Activated CD8-positive, alpha-beta T cell treated with anti-CD3 and anti-CD28 coated beads for 36 hours (primary cell): ENCODE measurements around the gene NDRG2. TPM values are rescaled to one million over a fixed set of nuclear protein-coding genes. Genes with fewer than 3 reads are reported as not detected.

Experiments
- ATAC-seq: fragments of 200-7000 bp; cut with Tn5 transposase; one replicate; pipeline ENCODE4 v1.10.0; 2021; ENCODE audit warnings: mild to moderate bottlenecking, moderate library complexity
- CTCF ChIA-PET: fragments of 350-600 bp; sonication (Branson Sonifier 250); formaldehyde crosslinking; loops from one replicate; lab custom pipeline; 2021; ENCODE audit warnings: antibody characterized with exemption; lab: Charles Lee
- POLR2A ChIA-PET: fragments of 350-600 bp; sonication (Branson Sonifier 250); formaldehyde crosslinking; loops from one replicate; lab custom pipeline; 2021; ENCODE audit warnings: antibody characterized with exemption; lab: Charles Lee
- DNase-seq: peaks from one replicate; pipeline ENCODE4 v3.0.0-alpha.2; 2020
- H3K27ac Mint-ChIP-seq: one replicate; pipeline ENCODE4 v1.8.0; 2021; ENCODE audit warnings: mild to moderate bottlenecking, mixed read lengths
- H3K27me3 Mint-ChIP-seq: one replicate; pipeline ENCODE4 v1.8.0; 2021; ENCODE audit warnings: mixed read lengths
- H3K36me3 Mint-ChIP-seq: one replicate; pipeline ENCODE4 v1.8.0; 2021; ENCODE audit warnings: low read depth, mixed read lengths
- H3K4me1 Mint-ChIP-seq: one replicate; pipeline ENCODE4 v1.8.0; 2021; ENCODE audit warnings: low read depth, mixed read lengths
- H3K4me3 Mint-ChIP-seq: one replicate; pipeline ENCODE4 v1.8.0; 2021; ENCODE audit warnings: mild to moderate bottlenecking, moderate library complexity, mixed read lengths
- H3K9me3 Mint-ChIP-seq: one replicate; pipeline ENCODE4 v1.8.0; 2021; ENCODE audit warnings: mixed read lengths
- intact Hi-C: fragments of 100-400 bp; cut with micrococcal nuclease; formaldehyde crosslinking; loops from one replicate; pipeline ENCODE4 v1.10.0; 2022
- total RNA-seq, 2 experiments: library from RNA; stranded (reverse); gene quantifications; one replicate each; pipeline ENCODE4 v1.2.3, GENCODE V29; 2021
- TF ChIP-seq, protein P1 (sequence below): fragments of 200-600 bp; IDR thresholded peaks from one replicate; pipeline ENCODE4 v1.8.0; 2022; ENCODE audit warnings: antibody characterized with exemption, mild to moderate bottlenecking

Gene NDRG2
- total RNA-seq, 2 experiments from 2014 or later, result 4.3 to 5.3 TPM

DNA sequence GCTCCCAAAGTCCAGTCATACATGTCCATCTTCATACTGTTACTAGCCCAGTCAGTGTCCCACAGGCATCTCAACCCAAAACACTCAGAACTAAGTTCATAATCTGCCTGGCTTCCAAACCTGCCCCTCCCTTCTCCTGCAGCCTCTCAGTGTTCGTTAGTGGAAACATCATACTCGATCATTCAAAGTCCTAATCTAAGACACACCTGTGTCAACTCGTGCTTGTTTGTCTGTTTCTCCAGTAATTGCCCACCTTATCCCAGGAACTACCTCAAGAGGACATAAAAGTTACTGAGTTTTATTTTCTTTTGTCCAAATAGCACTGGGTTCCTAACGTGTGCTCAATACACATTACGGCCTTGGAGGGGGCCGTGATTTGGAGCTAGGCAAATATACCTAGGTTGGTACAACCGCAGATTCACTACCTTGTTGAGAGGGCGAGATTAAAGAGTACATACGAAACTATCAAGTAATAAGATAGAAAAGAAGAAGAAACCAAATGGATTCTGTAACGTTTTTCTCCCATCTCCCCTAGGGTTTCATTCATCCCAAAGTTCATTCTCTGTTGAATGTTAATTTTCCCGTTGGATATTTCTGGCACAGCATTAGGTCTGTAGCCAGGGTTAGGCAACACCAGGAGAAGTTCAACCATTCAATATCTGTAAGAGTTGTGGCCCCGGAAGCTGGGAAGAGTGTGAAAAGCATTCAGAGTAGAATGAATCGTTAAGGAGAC lies 35.9 kb upstream of the NDRG2 start:
- ChIA-PET CTCF (interaction anchor here (0.9 to 2.9 kb wide), 5 partner anchors 28 to 46 kb away, joined by 3 to 13 read pairs (median 9); no protein-coding TSS in a partner anchor), POLR2A (no interaction called here)
- ATAC-seq, result no peak
- Mint-ChIP-seq H3K4me3 (no peak overlapping the region), H3K9me3 (no peaks in the 10 kb centered on the region), H3K27ac (no peak overlapping the region), H3K27me3 (peaks cover 23% of the 10 kb centered on the region), H3K4me1 (no peaks in the 10 kb centered on the region), H3K36me3 (no peaks in the 10 kb centered on the region)
- intact Hi-C loops, result no loop called here
- no peak for DNase-seq
- TF ChIP-seq, protein P1, sequence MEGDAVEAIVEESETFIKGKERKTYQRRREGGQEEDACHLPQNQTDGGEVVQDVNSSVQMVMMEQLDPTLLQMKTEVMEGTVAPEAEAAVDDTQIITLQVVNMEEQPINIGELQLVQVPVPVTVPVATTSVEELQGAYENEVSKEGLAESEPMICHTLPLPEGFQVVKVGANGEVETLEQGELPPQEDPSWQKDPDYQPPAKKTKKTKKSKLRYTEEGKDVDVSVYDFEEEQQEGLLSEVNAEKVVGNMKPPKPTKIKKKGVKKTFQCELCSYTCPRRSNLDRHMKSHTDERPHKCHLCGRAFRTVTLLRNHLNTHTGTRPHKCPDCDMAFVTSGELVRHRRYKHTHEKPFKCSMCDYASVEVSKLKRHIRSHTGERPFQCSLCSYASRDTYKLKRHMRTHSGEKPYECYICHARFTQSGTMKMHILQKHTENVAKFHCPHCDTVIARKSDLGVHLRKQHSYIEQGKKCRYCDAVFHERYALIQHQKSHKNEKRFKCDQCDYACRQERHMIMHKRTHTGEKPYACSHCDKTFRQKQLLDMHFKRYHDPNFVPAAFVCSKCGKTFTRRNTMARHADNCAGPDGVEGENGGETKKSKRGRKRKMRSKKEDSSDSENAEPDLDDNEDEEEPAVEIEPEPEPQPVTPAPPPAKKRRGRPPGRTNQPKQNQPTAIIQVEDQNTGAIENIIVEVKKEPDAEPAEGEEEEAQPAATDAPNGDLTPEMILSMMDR, result no peak

DNA sequence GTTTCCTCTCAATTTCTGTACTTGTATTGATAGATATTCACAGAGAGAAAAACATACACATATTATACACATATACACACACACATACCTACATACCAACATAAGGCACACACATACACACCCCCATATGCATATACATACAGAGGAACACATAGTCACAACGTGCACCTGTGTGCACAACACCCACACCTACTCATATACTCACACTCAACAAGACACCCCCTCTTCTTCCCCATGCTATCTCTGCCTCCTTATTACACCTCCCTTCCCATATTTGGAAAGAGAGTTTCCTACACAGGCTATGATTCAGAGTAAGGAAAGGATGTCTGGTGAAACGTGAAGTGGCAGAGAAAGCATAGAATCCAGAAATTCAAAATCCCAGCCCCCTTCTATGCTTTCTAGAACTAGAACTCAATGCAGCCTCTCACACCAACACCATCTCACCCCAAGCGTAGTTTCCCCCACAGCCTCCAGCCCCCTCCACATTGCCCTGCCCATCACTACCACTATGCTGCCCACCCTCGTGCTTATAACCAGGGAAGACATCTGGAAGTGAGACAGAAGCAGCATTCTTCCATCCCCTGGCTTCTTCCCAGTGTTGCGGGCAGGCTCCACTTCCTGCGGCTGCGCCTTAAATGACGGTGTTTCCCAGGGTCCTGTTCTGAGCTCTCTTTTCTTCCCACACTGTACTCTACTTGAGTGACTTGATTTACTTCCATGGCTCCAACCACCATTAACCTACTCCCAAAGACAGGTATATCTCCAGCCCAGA lies 35.2 kb upstream of the NDRG2 start:
- CTCF ChIA-PET, result interaction anchor here (1.5 to 2.9 kb wide), 4 partner anchors 8 to 46 kb away, joined by 4 to 13 read pairs (median 8); no protein-coding TSS in a partner anchor
- no peak overlapping the region for H3K27ac Mint-ChIP-seq
- peaks cover 19% of the 10 kb centered on the region for H3K27me3 Mint-ChIP-seq
- TF ChIP-seq, protein P1, result no peak
- ATAC-seq (no peak), DNase-seq (no peak)
- no peaks in the 10 kb centered on the region for H3K36me3 Mint-ChIP-seq
- H3K4me1 Mint-ChIP-seq, result no peaks in the 10 kb centered on the region
- intact Hi-C loops, result no loop called here
- POLR2A ChIA-PET, result no interaction called here
- no peaks in the 10 kb centered on the region for H3K9me3 Mint-ChIP-seq
- H3K4me3 Mint-ChIP-seq, result no peak overlapping the region

DNA sequence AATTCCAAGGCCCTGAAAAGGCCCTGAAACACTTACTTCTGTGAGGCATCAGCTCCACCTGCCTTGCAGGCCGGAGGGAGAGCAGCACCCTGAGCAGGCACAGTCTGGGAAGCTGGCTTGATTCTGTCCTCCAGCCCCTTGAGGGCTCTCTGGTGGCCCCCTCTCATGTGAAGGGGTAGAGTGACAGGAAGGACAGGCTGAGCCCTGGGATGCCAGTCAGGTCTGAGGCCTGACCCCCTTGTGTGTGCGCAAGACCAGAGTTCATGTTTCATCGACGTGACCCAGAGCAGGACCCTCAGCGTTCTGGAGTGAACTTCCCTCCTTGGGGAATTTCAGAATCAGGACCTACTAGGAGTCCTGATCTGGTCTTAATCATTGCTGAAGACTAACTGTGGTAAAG lies 34.0 kb upstream of the NDRG2 start:
- H3K4me1 Mint-ChIP-seq, result no peaks in the 10 kb centered on the region
- H3K9me3 Mint-ChIP-seq, result no peaks in the 10 kb centered on the region
- ChIA-PET CTCF (interaction anchor here (1.3 to 2.2 kb wide), 5 partner anchors 9 to 54 kb away, joined by 3 to 10 read pairs (median 4); no protein-coding TSS in a partner anchor), POLR2A (no interaction called here)
- no peak overlapping the region for H3K27ac Mint-ChIP-seq
- intact Hi-C loops, result no loop called here
- DNase-seq (no peak), ATAC-seq (no peak)
- H3K36me3 Mint-ChIP-seq, result no peaks in the 10 kb centered on the region
- peaks cover 18% of the 10 kb centered on the region for H3K27me3 Mint-ChIP-seq
- H3K4me3 Mint-ChIP-seq, result no peak overlapping the region
- TF ChIP-seq, protein P1, result no peak

DNA sequence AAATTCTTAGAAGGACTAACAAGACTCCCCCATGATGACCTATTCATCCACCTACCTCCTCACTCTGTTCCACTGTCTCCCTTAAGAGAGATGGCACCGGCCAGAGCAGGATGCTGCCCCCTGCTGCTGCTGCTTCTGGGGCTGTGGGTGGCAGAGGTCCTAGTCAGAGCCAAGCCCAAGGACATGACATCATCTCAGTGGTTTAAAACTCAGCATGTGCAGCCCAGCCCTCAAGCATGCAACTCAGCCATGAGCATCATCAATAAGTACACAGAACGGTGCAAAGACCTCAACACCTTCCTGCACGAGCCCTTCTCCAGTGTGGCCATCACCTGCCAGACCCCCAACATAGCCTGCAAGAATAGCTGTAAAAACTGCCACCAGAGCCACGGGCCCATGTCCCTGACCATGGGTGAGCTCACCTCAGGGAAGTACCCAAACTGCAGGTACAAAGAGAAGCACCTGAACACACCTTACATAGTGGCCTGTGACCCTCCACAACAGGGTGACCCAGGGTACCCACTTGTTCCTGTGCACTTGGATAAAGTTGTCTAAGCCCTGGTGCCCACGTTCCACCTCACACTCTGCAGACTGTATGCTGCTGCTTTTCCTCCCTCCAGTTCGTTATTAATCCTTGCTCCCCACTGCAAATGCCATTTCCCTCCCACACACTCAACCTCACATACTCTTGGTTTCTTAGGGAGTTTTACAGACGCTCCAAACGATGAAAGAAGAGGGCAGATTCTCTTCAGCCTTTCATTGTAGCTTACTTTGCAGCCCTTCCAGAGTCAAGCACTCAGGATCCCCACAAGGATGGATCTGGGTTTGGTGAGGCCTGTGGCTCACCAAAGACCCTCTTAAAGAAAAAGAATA lies 33.2 kb upstream of the NDRG2 start, which contains the start of gene RNASE8:
RNASE8 (plus strand) TSS at position 20 of the 873 bp plus-strand sequence; CDS start at position 91, 71 bp downstream.
- Mint-ChIP-seq H3K27me3 (peaks cover 15% of the 10 kb centered on the region), H3K9me3 (no peaks in the 10 kb centered on the region), H3K27ac (no peak within 1 kb of the TSS), H3K4me1 (no peaks in the 10 kb centered on the region), H3K4me3 (no peak within 1 kb of the TSS), H3K36me3 (no peaks in the 10 kb centered on the region)
- intact Hi-C loops, result no loop called here
- ATAC-seq, result peak; percentile 42
- no peak for DNase-seq
- POLR2A ChIA-PET, result no interaction called here
- TF ChIP-seq, protein P1, result no peak
- CTCF ChIA-PET, result interaction anchor here (1.3 to 2.2 kb wide), 5 partner anchors 10 to 53 kb away, joined by 3 to 10 read pairs (median 4); no protein-coding TSS in a partner anchor
